ENCODE measurements around the gene COG5. TPM values are rescaled to one million over a fixed set of nuclear protein-coding genes. Genes with fewer than 3 reads are reported as not detected.
A peak's percentile ranks its signal among the peaks of the same experiment; 100 is the strongest.

Gene COG5
- total and polyA plus RNA-seq, 9 of the 15 experiments (the other 6 are each of a cell fraction or from before 2014, with no cell fraction given) = 15.3 to 75.1 (median 56.4) TPM

DNA sequence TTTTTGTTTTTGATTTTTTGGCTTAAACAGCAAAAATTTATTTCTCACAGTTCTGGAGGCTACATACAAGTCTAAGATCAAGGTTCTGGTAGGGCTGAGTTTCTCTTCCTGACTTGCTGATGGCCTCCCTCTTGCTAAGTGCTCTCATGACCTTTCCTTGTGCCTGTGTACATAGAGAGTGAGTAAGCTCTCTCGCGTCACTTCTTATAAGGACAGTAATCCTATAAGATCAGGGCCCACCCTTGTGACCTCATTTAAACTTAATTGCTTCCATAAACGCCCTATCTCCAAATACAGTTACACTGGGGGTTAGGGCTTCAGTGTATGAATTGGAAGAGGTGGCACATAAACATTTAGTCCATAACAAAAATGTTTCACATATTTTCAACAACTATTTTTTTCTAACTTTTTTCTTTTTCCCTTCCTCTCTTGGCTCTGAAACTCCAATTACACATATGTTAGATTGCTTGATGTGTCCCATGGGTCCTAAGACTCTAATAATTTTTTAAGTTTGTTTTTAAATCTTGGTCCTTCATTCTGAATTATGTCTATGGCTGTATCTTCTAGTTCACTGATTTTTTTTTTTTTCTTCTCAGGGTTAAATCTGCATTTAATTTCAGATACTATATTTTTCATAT, 245.1 kb downstream of the COG5 start (continued):
- TF ChIP-seq HIVEP1 (CRISPR knock-in tag; IDR thresholded peaks at IDR 0.05) (no peak), NCOA2 (IDR thresholded peaks at IDR 0.05; ENCODE audit: partially characterized antibody in 2 of 2) (peak in 1 of 2 experiments; percentile 62), CREB1 (IDR thresholded peaks at IDR 0.05) (peak; percentile 86), CREB1 (CRISPR knock-in tag; IDR thresholded peaks at IDR 0.05) (peak; percentile 78), ILF3 (IDR thresholded peaks at IDR 0.05; ENCODE audit: borderline replicate concordance) (no peak), HDGF (IDR thresholded peaks at IDR 0.05) (no peak; the same call in 1 of the 2 replicates), RBM34 (IDR thresholded peaks at IDR 0.05; ENCODE audit: borderline replicate concordance, insufficient read depth, low read length) (no peak), LCOR (CRISPR knock-in tag; IDR thresholded peaks at IDR 0.05) (peak; percentile 57; the same call in 1 of the 2 replicates), BRD4 (IDR thresholded peaks at IDR 0.05) (no peak), FOXK1 (CRISPR knock-in tag; IDR thresholded peaks at IDR 0.05; ENCODE audit: borderline replicate concordance) (0 out of 2 replicates have a peak, but pooled peaks have one; percentile 30), XRCC4 (IDR thresholded peaks at IDR 0.05; ENCODE audit: extremely low read depth, insufficient read depth, insufficient read length) (no peak), FOSL1 (tag; conservative IDR thresholded peaks at IDR 0.05) (peak; percentile 93), C11orf30 (IDR thresholded peaks at IDR 0.05; ENCODE audit: low read depth) (peak; percentile 80), MTA2 (IDR thresholded peaks at IDR 0.05; ENCODE audit: low read depth) (peak; percentile 63), SP2 (IDR thresholded peaks at IDR 0.05; ENCODE audit: extremely low read depth, low read depth, low read length, poor library complexity, severe bottlenecking) (no peak), SMAD4 (CRISPR knock-in tag; conservative IDR thresholded peaks at IDR 0.05) (peak; percentile 97), NONO (IDR thresholded peaks at IDR 0.05; ENCODE audit: low read depth in 2 of 2, low read length in 1 of 2) (no peak), MYBL2 (IDR thresholded peaks at IDR 0.05; ENCODE audit: low read depth) (peak; percentile 8; the same call in 1 of the 2 replicates), MYBL2 (CRISPR knock-in tag; IDR thresholded peaks at IDR 0.05; ENCODE audit: borderline replicate concordance) (no peak), BMI1 (IDR thresholded peaks at IDR 0.05; ENCODE audit: low read length) (no peak)
- TF ChIP-seq, protein P1, sequence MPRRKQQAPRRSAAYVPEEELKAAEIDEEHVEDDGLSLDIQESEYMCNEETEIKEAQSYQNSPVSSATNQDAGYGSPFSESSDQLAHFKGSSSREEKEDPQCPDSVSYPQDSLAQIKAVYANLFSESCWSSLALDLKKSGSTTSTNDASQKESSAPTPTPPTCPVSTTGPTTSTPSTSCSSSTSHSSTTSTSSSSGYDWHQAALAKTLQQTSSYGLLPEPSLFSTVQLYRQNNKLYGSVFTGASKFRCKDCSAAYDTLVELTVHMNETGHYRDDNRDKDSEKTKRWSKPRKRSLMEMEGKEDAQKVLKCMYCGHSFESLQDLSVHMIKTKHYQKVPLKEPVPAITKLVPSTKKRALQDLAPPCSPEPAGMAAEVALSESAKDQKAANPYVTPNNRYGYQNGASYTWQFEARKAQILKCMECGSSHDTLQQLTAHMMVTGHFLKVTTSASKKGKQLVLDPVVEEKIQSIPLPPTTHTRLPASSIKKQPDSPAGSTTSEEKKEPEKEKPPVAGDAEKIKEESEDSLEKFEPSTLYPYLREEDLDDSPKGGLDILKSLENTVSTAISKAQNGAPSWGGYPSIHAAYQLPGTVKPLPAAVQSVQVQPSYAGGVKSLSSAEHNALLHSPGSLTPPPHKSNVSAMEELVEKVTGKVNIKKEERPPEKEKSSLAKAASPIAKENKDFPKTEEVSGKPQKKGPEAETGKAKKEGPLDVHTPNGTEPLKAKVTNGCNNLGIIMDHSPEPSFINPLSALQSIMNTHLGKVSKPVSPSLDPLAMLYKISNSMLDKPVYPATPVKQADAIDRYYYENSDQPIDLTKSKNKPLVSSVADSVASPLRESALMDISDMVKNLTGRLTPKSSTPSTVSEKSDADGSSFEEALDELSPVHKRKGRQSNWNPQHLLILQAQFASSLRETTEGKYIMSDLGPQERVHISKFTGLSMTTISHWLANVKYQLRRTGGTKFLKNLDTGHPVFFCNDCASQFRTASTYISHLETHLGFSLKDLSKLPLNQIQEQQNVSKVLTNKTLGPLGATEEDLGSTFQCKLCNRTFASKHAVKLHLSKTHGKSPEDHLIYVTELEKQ (CRISPR knock-in tag; IDR thresholded peaks at IDR 0.05) = peak; percentile 64; the same call in 1 of the 2 replicates
- TF ChIP-seq, protein P2, sequence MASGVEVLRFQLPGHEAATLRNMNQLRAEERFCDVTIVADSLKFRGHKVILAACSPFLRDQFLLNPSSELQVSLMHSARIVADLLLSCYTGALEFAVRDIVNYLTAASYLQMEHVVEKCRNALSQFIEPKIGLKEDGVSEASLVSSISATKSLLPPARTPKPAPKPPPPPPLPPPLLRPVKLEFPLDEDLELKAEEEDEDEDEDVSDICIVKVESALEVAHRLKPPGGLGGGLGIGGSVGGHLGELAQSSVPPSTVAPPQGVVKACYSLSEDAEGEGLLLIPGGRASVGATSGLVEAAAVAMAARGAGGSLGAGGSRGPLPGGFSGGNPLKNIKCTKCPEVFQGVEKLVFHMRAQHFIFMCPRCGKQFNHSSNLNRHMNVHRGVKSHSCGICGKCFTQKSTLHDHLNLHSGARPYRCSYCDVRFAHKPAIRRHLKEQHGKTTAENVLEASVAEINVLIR (CRISPR knock-in tag; IDR thresholded peaks at IDR 0.05) = peak; percentile 75; the same call in 1 of the 2 replicates
- TF ChIP-seq, protein P3, sequence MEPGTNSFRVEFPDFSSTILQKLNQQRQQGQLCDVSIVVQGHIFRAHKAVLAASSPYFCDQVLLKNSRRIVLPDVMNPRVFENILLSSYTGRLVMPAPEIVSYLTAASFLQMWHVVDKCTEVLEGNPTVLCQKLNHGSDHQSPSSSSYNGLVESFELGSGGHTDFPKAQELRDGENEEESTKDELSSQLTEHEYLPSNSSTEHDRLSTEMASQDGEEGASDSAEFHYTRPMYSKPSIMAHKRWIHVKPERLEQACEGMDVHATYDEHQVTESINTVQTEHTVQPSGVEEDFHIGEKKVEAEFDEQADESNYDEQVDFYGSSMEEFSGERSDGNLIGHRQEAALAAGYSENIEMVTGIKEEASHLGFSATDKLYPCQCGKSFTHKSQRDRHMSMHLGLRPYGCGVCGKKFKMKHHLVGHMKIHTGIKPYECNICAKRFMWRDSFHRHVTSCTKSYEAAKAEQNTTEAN (CRISPR knock-in tag; IDR thresholded peaks at IDR 0.05) = no peak
